Measurements from ENCODE around the gene LSM3. TPM values are rescaled to one million over a fixed set of nuclear protein-coding genes. Genes with fewer than 3 reads are reported as not detected.

The LSM3 gene
- total and polyA plus RNA-seq, 2 of the 4 experiments (the other 2 are of a cell fraction), result 3.4 to 11.5 TPM

- CTCF ChIA-PET, result no interaction called here
- POLR2A ChIA-PET (ENCODE audit: unreplicated experiment), result no interaction called here
- H4K5ac ChIP-seq (ENCODE audit: low read depth, low read length), result no peak overlapping the region
- H3K79me1 ChIP-seq (ENCODE audit: low read depth in 1 of 2, low read length in 2 of 2), result peaks cover 12 to 29% of the 10 kb centered on the region in 2 experiments
- H3K9me3 ChIP-seq (ENCODE audit: control insufficient read depth, insufficient read depth, low read length), result peaks cover 4% of the 10 kb centered on the region; the same call in 1 of the 2 replicates
- H3K9me1 ChIP-seq (ENCODE audit: insufficient read depth, low read length), result peaks cover 2% of the 10 kb centered on the region; the same call in 1 of the 2 replicates
- 100% methylated on average over 1 of the region's 8 CpGs; no CpG with 5 or more reads in 1 of the 2 experiments for WGBS, 2 experiments (ENCODE audit: extremely low coverage in 2 of 2, insufficient read length in 1 of 2)
- H3K27ac ChIP-seq (ENCODE audit: insufficient read depth, low read length), result no peak overlapping the region
- H3K4me1 ChIP-seq (ENCODE audit: control insufficient read depth, insufficient read depth, low read length), result no peaks in the 10 kb centered on the region
- ATAC-seq (ENCODE audit: low read depth) (no peak), DNase-seq (no peak)
- H2AK9ac ChIP-seq (replicated peaks; ENCODE audit: low read depth, low read length, poor library complexity), result peak overlapping the region; percentile 10
- dilution Hi-C loops (cut with HindIII; ENCODE audit: low sequenced_read_pairs, unreplicated experiment), result no loop called here
- H3K36me3 ChIP-seq (ENCODE audit: control insufficient read depth, insufficient read depth, low read length), result peaks cover 59% of the 10 kb centered on the region
- H3K27me3 ChIP-seq (ENCODE audit: control insufficient read depth, insufficient read depth, low read length), result no peaks in the 10 kb centered on the region
- H2BK5ac ChIP-seq (ENCODE audit: low read depth, low read length, poor library complexity, severe bottlenecking), result no peak overlapping the region
- H4K20me1 ChIP-seq (ENCODE audit: insufficient read depth, low read length), result no peaks in the 10 kb centered on the region
- H2AK5ac ChIP-seq (ENCODE audit: low read depth, low read length), result no peak overlapping the region
- no peak overlapping the region for H3K4ac ChIP-seq (ENCODE audit: low read depth, low read length)
- no peak overlapping the region for H2BK120ac ChIP-seq (ENCODE audit: low read depth, low read length)
- no peak overlapping the region for H3K4me2 ChIP-seq (ENCODE audit: low read depth, low read length)
- TF ChIP-seq CHD1 (IDR thresholded peaks at IDR 0.05; ENCODE audit: low read depth, low read length), result no peak
- TF ChIP-seq BHLHE40 (IDR thresholded peaks at IDR 0.05; ENCODE audit: low read depth, low read length), result no peak
- TF ChIP-seq FOS (IDR thresholded peaks at IDR 0.05; ENCODE audit: low read depth, low read length), result no peak
- no peak for TF ChIP-seq RCOR1 (IDR thresholded peaks at IDR 0.05; ENCODE audit: insufficient replicate concordance, low read length)
- TF ChIP-seq ELK1 (IDR thresholded peaks at IDR 0.05; ENCODE audit: borderline replicate concordance, low read depth, low read length), result no peak
- no peak for TF ChIP-seq MAFK (IDR thresholded peaks at IDR 0.05; ENCODE audit: low read depth, low read length)
- no peak for TF ChIP-seq POLR2A (IDR thresholded peaks at IDR 0.05; ENCODE audit: low read depth, low read length)
- TF ChIP-seq MXI1 (IDR thresholded peaks at IDR 0.05; ENCODE audit: borderline replicate concordance, low read depth, low read length), result no peak
- TF ChIP-seq SMC3 (IDR thresholded peaks at IDR 0.05; ENCODE audit: low read depth, low read length), result no peak
- no peak for TF ChIP-seq RAD21 (IDR thresholded peaks at IDR 0.05; ENCODE audit: low read length)
- TF ChIP-seq CTCF (conservative IDR thresholded peaks at IDR 0.05; ENCODE audit: low read depth, low read length), result no peak
- no peak for TF ChIP-seq MAZ (IDR thresholded peaks at IDR 0.05; ENCODE audit: borderline replicate concordance, low read depth, low read length)
- TF ChIP-seq, protein P1, sequence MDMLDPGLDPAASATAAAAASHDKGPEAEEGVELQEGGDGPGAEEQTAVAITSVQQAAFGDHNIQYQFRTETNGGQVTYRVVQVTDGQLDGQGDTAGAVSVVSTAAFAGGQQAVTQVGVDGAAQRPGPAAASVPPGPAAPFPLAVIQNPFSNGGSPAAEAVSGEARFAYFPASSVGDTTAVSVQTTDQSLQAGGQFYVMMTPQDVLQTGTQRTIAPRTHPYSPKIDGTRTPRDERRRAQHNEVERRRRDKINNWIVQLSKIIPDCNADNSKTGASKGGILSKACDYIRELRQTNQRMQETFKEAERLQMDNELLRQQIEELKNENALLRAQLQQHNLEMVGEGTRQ (IDR thresholded peaks at IDR 0.05; ENCODE audit: low read depth, low read length), result no peak
- TF ChIP-seq RFX5 (IDR thresholded peaks at IDR 0.05; ENCODE audit: low read depth, low read length), result no peak
- TF ChIP-seq NFE2L2 (IDR thresholded peaks at IDR 0.05; ENCODE audit: low read depth, low read length), result no peak
- TF ChIP-seq CEBPB (IDR thresholded peaks at IDR 0.05; ENCODE audit: low read depth, low read length), result no peak
- in situ Hi-C loops (cut with MboI; ENCODE audit: low sequenced_read_pairs), result no loop called here
- no peak overlapping the region for H2BK15ac ChIP-seq (ENCODE audit: low read depth, low read length)
- intact Hi-C loops (cut with micrococcal nuclease), result no loop called here
- H3K23ac ChIP-seq (ENCODE audit: low read depth, low read length), result no peak overlapping the region
- H4K91ac ChIP-seq (ENCODE audit: insufficient read depth, low read depth, low read length), result no peak overlapping the region
- H3K9ac ChIP-seq (ENCODE audit: low read depth, low read length), result no peak overlapping the region
- H3K18ac ChIP-seq (ENCODE audit: low read depth, low read length), result no peak overlapping the region
- H2BK20ac ChIP-seq (ENCODE audit: low read depth, low read length), result no peak overlapping the region
- H3K56ac ChIP-seq (ENCODE audit: extremely low read depth, insufficient read depth, low read length), result no peak overlapping the region
- H3K4me3 ChIP-seq (ENCODE audit: insufficient read depth, low read depth, low read length), result no peak overlapping the region
- BruUV-seq (replicated peaks), result no TSS peak
- no peak overlapping the region for H3K14ac ChIP-seq (replicated peaks; ENCODE audit: low read depth, low read length)
- H2AFZ ChIP-seq (replicated peaks; ENCODE audit: low read length, poor library complexity), result no peak overlapping the region
- no peak overlapping the region for H4K8ac ChIP-seq (ENCODE audit: low read depth in 2 of 2, low read length in 2 of 2)
Measured at GRCh38 chr3:14159426-14159825, 19.2 kb upstream of the LSM3 start.
